ENCODE measurements around the gene KIF18B.

- TF ChIP-seq CTCF (IDR thresholded peaks at IDR 0.05) (no peak), POLR2AphosphoS5 (IDR thresholded peaks at IDR 0.05) (no peak), POLR2A (IDR thresholded peaks at IDR 0.05) (no peak), EP300 (IDR thresholded peaks at IDR 0.05) (no peak)
These were observed 32.2 kb downstream of the KIF18B start, which contains the start of gene GFAP for GRCh38 chr17:44915321-44915726.
